Testis (tissue), 3 donors: ENCODE results near the gene RXFP1. TPM values are rescaled to one million over a fixed set of nuclear protein-coding genes. Genes with fewer than 3 reads are reported as not detected.
A peak's percentile ranks its signal among the peaks of the same experiment; 100 is the strongest.

Experiments used
- DNase-seq: peaks from one replicate; pipeline ENCODE4 v3.0.0-alpha.2; 2019
- H3K27ac ChIP-seq, 2 donors: fragments of 200-600 bp; sonication (generic); one replicate each; pipeline ENCODE4 v1.5.1; 2019
- H3K27me3 ChIP-seq: fragments of 200-600 bp; sonication (generic); one replicate; pipeline ENCODE4 v1.5.1; 2019
- H3K36me3 ChIP-seq: fragments of 200-600 bp; sonication (generic); one replicate; pipeline ENCODE4 v1.5.1; 2017; ENCODE audit warnings: low read depth; ENCODE audit errors: missing control alignments
- H3K4me1 ChIP-seq: fragments of 200-600 bp; sonication (generic); one replicate; pipeline ENCODE4 v1.5.1; 2019
- H3K4me3 ChIP-seq, 2 donors: fragments of 200-600 bp; sonication (generic); one replicate each; pipeline ENCODE4 v1.5.1; 2017 to 2019
- H3K9me3 ChIP-seq: fragments of 200-600 bp; sonication (generic); one replicate; pipeline ENCODE4 v1.5.1; 2017
- POLR2A ChIP-seq: fragments of 450-650 bp; IDR thresholded peaks from one replicate; pipeline ENCODE4 v1.6.1; 2017; ENCODE audit warnings: antibody characterized with exemption, mild to moderate bottlenecking, moderate library complexity
- WGBS, 2 donors: methylation state at CpG; one replicate each; pipeline ENCODE4 v1.1.5; 2018; 5-methylcytosine and 5-hydroxymethylcytosine counted together
- intact Hi-C: fragments of 100-400 bp; cut with DNase I; formaldehyde crosslinking; loops from one replicate; pipeline ENCODE4 v1.15.1; 2023; ENCODE audit warnings: low total_unique reads
- polyA plus RNA-seq: library from polyadenylated mRNA; stranded (reverse); fragments of 350-450 nt; fragmentation: Illumina TruSeq; extraction: RNeasy Lipid Tissue Mini Kit (QIAGEN cat#74804); gene quantifications from one replicate; pipeline ENCODE4 v1.2.3, GENCODE V29; 2014; ENCODE audit warnings: low read depth, low replicate concordance; ENCODE audit not compliant: insufficient read depth
- total RNA-seq, 2 donors: library from RNA; depleted of rRNA; stranded (reverse); fragments of >200 nt; gene quantifications; one replicate each; pipeline ENCODE4 v1.2.3, GENCODE V29; 2016
- TF ChIP-seq, protein P1 (sequence below), 3 experiments: fragments of 450-650 bp in 2 of 3; fragments of 200-600 bp in 1 of 3; sonication (generic) in 1 of 3; IDR thresholded peaks; one replicate each; pipeline ENCODE4 v1.5.1; 2016 to 2019; ENCODE audit warnings: antibody characterized with exemption in 3 of 3, mild to moderate bottlenecking in 2 of 3, moderate library complexity in 1 of 3

RXFP1 gene
- total and polyA plus RNA-seq, 3 donors from 2014 or later: 0.26 to 2.1 (median 0.81) TPM

DNA sequence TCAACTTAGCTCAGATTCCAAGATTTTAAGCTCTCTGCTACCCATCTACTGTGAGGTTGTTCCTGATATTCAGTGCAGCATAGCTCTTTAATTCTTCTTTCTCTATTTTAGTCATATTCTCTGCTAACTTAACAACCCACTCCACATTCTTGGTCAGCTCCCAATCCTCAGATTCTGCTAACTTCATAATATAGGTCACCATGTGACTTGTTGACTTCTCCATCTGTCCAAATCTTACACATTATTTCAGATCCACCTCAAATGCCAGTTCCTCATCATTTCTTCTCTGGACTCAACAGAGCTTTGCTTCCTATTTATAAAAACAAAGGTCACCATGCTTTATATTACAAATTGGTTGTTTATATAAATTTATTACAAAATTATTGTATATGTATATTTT lies 29.3 kb upstream of the RXFP1 start:
- Histone ChIP-seq H3K4me3 (no peak overlapping the region), H3K27ac (no peak overlapping the region), H3K36me3 (no peaks in the 10 kb centered on the region), H3K4me1 (no peaks in the 10 kb centered on the region), H3K9me3 (no peaks in the 10 kb centered on the region), H3K27me3 (no peaks in the 10 kb centered on the region)
- intact Hi-C loops: no loop called here
- DNase-seq: no peak
- TF ChIP-seq, protein P1, sequence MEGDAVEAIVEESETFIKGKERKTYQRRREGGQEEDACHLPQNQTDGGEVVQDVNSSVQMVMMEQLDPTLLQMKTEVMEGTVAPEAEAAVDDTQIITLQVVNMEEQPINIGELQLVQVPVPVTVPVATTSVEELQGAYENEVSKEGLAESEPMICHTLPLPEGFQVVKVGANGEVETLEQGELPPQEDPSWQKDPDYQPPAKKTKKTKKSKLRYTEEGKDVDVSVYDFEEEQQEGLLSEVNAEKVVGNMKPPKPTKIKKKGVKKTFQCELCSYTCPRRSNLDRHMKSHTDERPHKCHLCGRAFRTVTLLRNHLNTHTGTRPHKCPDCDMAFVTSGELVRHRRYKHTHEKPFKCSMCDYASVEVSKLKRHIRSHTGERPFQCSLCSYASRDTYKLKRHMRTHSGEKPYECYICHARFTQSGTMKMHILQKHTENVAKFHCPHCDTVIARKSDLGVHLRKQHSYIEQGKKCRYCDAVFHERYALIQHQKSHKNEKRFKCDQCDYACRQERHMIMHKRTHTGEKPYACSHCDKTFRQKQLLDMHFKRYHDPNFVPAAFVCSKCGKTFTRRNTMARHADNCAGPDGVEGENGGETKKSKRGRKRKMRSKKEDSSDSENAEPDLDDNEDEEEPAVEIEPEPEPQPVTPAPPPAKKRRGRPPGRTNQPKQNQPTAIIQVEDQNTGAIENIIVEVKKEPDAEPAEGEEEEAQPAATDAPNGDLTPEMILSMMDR (IDR thresholded peaks at IDR 0.05): no peak
- TF ChIP-seq POLR2A: no peak

- Histone ChIP-seq H3K27me3 (no peaks in the 10 kb centered on the region), H3K4me1 (no peaks in the 10 kb centered on the region), H3K27ac (no peak overlapping the region), H3K36me3 (no peaks in the 10 kb centered on the region), H3K9me3 (no peaks in the 10 kb centered on the region), H3K4me3 (no peak overlapping the region)
- TF ChIP-seq POLR2A: no peak
- TF ChIP-seq, protein P1 (IDR thresholded peaks at IDR 0.05): peak in 2 of 3 experiments; percentile 7 to 42
- intact Hi-C loops: no loop called here
- WGBS, 2 donors: 19 to 28% methylated on average over 5 of the region's 5 CpGs
- peak; percentile 72 for DNase-seq
These were observed 25.5 kb upstream of the RXFP1 start for GRCh38 chr4:158496030-158496741.

DNA sequence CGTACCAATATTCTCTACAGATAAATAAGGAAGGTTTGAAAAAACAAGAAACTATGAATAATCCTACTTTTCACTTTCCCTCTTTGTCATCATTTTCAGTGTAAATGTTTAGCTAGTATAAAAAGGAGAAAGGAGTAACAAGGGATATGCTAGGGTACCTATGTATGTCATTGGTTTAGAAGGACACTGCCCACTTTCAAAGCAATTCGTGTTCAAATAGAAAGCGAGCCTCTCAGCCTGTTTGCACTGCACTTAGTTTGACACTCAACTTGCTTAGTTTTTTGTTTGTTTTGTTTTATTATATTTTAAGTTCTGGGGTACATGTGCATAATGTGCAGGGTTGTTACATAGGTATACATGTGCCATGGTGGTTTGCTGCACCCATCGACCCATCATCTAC lies 21.6 kb upstream of the RXFP1 start:
- no peaks in the 10 kb centered on the region for H3K9me3 ChIP-seq
- H3K4me3 ChIP-seq: no peak overlapping the region
- no peaks in the 10 kb centered on the region for H3K4me1 ChIP-seq
- intact Hi-C loops: no loop called here
- no peak for DNase-seq
- no peak overlapping the region for H3K27ac ChIP-seq
- WGBS, 2 donors: 70 to 75% methylated on average over 4 of the region's 4 CpGs
- H3K27me3 ChIP-seq: no peaks in the 10 kb centered on the region
- no peak for TF ChIP-seq POLR2A
- TF ChIP-seq, protein P1 (IDR thresholded peaks at IDR 0.05): no peak
- no peaks in the 10 kb centered on the region for H3K36me3 ChIP-seq

GRCh38 chr4:158513256-158513655 lies 8.4 kb upstream of the RXFP1 start:
- TF ChIP-seq POLR2A: no peak
- TF ChIP-seq, protein P1 (IDR thresholded peaks at IDR 0.05): no peak
- WGBS, 2 donors: 82 to 86% methylated on average over 2 of the region's 2 CpGs
- intact Hi-C loops: no loop called here

DNA sequence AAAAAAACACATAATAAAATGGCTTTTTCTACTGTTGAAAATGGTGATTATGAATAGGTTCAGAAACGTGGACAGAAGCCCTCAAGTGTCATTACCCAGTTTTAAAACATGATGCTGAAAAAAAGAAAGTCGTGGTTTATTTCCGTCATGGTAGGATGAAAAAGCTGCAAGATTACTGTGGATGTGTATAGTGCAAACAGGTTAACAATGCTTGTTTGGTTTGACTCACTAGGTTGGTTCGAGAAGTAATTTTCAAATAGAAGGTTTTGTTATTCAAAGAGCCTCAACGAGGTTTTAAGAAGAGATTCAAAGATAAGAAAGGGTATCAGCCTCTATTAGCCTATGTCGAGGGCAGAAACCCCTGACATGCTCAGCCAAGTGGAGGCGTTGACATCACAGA lies 2.5 kb upstream of the RXFP1 start:
- 76 to 81% methylated on average over 7 of the region's 7 CpGs for WGBS, 2 donors
- Histone ChIP-seq H3K9me3 (no peaks in the 10 kb centered on the region), H3K36me3 (no peaks in the 10 kb centered on the region), H3K27ac (no peak overlapping the region), H3K4me3 (no peak overlapping the region), H3K27me3 (no peaks in the 10 kb centered on the region), H3K4me1 (no peaks in the 10 kb centered on the region)
- TF ChIP-seq, protein P1 (IDR thresholded peaks at IDR 0.05): no peak
- no peak for TF ChIP-seq POLR2A
- DNase-seq: no peak
- intact Hi-C loops: no loop called here

More at GRCh38 chr4:158513256-158513655, 8.4 kb upstream of the RXFP1 start:
- no peaks in the 10 kb centered on the region for H3K36me3 ChIP-seq
- DNase-seq: no peak
- H3K9me3 ChIP-seq: no peaks in the 10 kb centered on the region
- H3K27me3 ChIP-seq: no peaks in the 10 kb centered on the region
- H3K4me1 ChIP-seq: no peaks in the 10 kb centered on the region
- no peak overlapping the region for H3K27ac ChIP-seq
- H3K4me3 ChIP-seq: no peak overlapping the region
